GM21786 (cell line): ENCODE results near the gene TRIM66.

Experiments used
- ATAC-seq: cut with Tn5 transposase; IDR thresholded peaks from one replicate; pipeline ENCODE4 v1.9.1; 2021; ENCODE audit not compliant: unreplicated experiment

The TRIM66 gene

DNA sequence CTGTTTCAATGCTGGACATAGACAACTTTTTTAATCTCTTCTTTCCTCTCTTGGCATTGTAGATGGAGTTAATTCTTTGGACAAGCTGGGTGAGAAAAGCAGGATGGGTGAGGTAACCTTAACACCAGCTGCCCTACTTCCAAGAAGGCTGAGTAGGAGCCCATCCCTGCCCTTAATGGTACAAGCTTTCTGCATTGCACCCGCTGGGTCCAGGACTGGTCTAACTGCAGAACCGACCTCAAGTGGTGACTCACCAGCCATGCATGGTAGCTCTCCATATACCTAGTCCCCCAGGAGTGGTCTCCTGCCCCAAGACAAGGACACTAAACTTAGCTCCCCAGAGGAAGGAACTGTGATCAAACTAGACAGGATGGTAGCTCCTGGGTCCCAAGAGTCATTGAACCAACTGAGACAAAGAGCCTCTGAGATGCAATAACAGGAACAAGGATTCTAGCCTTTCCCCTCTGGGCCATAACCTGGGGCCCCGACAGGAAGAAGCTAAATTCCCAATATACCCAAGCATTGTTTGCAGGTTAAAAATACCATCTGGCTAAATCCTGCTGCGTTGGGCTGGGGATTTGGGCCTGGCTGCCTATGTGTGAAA lies 32.3 kb upstream of the TRIM66 start:
- ATAC-seq: no peak

DNA sequence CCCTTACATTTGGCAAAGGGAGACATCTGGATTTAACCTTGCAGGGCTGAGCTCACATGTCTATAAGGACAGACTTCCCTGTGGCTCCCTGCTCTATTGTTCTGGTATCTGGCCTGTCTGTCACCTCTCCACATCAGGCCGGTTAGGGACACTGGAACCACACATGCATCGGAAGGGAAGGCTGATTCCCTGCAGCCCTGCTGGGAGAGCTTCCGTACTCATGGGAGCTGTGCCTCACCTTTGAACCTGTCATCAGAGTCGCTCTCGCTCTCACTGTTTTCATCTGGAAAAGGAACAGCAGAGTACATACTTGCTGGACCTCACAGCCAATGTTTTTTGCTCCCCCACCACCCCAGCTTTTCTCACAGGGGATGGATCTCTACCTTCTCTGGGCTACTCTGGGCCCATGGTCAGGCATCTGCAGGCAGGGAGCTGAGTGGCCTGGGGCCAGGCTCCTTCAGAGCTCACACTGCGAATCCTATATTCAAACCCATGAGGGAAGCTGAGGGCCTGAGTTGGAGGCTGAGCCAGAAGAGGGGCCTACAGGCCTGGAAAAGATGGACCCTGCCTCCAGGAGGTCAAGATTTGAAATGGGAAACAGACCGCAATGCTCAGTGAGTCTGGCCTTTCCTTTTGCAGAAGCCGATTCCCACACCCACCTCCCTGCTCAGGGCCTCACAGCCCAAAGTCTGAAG lies 31.4 kb upstream of the TRIM66 start:
- ATAC-seq: no peak

DNA sequence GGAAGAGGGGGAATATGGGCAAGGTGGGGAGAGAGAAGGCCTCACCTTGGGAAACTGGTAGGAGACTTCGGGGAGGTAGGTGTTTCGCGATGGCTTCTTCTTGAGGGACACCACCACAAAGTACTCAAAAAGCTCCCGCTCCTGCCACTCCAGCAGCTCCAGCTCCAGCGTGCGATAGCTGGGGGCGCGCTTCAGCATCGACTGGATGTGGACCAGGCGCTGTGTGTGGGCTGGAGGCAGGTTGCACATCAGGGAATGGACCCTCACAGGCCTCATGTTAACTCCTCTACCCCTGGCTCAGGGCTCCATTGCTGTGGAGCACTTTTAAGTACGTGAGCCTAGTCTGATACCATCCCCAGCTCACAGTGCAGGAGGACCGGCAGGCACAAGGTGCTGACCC lies 30.0 kb upstream of the TRIM66 start:
- no peak for ATAC-seq

DNA sequence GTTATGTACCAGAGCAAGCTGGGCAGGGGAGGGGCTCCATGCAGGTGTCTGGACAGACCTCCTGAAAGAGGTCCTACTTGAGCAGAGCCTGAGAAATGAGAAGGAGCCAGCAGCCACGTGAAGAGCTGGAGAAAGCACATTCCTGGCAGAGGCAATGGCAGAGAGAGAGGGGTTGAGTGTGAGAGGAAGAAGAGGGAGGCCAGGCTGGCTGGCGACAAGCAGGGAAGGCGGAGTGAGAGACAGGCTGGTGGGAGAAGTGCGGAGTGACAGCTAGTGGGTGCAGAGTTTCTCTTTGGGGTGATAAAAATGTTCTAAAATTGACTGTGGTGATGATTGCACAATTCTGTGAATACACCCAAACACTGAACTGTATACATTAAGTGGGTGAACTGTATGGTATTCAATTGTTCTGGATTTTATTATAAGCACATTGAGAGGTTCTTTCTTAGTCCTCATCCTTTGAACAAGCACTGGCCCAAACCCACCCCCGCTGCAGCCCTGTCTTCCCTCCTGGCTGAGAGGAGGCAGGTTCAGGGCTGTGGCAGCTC lies 29.5 kb upstream of the TRIM66 start:
- ATAC-seq: no peak

DNA sequence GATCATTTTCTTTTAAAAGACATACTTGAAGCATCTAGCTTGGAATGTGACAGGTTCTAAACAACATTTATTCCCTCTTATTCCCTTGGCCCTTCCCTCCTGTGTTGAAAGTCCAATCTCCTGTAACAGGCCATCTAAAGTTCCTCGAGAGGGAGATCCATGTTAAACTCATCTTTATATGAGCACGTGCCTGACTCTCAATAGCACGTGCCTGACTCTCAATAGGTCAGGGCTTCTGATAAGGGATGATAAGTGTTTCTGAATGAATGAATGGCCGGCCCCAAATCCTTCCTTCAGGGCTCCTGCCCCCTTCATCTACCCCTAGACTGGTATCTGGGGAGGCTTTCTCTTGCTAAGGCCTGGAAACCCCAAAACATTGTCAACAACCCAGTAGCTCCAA lies 27.3 kb upstream of the TRIM66 start:
- ATAC-seq: no peak

DNA sequence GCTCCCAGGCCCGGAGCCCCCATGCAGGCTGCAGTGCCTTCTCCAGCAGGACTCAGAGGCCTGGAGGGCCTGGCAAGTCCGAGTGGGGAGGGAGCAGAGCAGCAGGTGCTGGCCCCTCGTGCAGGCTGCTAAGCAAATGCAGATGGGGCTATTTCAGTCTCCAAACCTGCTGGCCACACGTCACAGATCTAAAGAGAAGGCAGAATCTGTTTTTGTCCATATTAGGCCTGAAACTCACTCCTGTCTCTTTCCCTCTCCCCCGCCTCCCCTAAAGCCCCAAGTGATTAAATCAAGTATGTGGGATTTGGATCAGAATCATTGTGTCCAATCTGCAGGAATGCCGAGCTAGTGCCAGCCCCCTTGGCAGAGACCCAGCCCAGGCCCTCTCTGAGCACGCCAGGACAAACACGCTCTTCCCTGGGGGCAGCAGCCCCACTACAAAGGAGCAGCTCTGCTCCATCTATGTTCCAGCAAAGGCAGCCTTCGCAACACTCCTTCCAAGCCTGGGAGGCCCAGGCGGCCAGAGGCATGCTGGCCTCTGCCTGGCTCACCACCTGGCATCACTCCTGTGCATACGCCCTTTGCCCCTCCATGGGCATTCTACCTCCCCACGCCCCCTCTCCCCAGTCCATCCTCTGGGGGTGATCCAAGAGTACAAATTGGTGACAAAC lies 26.7 kb upstream of the TRIM66 start:
- no peak for ATAC-seq

DNA sequence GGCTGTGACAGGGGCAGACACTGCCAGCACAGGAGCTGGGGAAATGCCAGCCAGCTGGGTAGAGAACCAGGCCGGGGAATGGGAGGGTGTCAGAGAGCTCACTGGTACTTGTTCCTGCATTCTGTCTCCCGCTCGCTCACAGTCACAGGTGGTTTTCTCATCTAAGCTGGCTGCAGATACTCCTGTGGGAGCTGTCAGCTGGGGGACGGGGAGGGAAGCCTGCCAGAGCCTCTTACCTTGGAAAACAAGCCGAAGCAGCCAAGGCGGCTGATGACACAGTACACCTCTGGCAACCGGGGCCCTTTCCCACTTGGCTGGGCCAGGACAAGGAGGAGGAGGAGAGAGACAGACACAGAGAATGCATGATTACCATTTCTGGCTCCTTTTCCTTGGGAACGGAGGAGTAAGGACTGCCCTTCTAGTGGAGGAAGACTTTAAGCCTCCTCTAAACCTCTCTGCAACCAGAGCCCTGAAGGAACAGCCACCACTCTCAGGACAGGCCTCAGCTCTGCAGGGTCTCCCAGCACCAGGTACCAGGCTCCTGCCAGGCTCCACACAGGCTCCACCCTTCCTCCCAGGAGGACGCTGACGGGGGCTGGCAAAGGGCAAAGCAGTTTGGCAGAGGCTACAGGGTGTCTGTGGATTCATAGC lies 25.2 kb upstream of the TRIM66 start:
- no peak for ATAC-seq

DNA sequence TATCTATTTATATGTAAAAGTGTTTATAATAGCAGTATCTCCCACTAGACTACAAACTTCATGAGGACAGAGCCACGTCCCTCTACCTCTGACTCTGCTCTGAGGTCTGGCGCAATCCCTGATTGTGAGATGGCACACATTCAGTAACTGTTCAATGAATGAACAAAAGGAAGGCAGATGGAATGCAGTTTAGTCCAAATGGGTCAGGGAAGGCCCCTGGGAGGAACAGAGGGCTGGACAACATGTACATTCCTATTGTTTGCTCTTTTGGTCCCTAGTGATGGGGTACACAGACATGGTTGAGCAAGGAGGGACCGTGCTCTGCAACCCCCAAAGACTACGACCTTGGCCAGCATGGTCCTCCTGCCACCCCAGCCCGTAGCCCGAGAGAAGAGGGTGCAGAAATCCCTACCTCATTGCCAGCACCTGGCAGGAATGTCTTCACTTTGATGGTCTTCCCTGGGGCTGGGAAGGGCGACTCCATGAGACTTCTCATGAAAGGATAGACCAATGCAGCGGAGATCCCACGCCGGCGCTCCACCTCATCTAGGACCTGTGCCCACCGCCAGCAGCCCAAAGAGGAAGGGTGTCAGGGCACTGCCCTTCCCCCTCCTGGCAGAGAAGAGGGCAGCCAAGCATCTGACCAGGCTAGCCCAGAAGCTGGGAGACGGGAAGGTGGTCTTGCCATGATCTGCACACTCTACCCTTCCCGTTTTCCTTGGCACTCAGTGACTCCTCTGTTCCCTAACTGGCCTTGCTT lies 24.4 kb upstream of the TRIM66 start:
- no peak for ATAC-seq

DNA sequence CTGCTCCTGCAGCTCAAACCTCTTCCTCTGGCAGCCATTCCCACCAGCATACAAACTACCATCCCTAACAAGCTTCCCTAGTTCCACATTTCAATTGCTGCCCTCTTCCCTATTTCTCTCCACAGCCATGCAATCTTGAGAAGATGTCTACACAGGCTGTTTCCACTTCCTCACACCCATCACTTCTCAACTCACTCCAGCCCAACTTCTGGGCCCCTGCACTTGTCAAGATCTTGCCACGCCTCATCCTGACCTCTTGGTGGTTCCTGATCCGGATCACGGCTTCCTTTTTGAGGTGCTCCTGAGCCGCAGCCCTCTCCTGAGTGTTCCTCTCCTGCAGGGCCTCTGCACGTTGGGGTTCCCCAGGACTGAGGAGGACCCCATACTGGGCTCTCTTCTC lies 22.7 kb upstream of the TRIM66 start:
- no peak for ATAC-seq

DNA sequence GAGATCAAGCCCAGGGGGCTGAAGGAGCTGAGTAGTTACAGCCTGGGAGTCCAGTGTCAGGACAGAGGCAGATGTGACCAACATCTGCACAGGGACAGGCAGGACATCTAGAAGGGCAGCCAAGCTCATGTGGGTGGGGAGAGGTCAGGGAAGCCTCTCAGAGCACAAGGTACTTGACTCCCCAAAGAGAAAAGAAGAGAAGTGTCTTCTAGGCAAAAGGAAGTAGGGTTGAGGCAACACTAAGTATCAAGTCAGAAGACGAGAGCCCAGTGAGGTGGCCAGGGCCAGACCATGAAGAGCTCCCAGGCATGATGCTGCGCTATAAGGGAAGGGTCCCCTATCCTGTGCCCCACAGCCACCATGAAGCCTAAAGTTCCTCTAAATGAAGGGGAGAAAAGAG lies 21.7 kb upstream of the TRIM66 start:
- no peak for ATAC-seq

DNA sequence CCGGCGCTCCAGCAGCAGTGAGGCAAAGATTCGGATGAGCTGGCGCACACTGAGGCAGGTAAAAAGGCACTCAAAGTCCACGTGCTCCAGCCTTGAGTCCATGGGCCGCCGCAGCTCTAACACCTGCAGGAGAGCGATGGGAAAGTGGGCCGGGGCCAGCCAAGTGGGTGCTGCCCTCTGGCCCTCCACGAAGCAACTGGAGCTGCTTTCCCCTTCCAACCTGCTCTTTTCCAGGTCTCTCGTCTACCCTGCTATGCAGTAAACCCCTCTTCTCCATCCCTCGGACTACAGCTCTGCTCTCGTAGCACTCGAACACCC lies 20.1 kb upstream of the TRIM66 start:
- ATAC-seq: no peak

DNA sequence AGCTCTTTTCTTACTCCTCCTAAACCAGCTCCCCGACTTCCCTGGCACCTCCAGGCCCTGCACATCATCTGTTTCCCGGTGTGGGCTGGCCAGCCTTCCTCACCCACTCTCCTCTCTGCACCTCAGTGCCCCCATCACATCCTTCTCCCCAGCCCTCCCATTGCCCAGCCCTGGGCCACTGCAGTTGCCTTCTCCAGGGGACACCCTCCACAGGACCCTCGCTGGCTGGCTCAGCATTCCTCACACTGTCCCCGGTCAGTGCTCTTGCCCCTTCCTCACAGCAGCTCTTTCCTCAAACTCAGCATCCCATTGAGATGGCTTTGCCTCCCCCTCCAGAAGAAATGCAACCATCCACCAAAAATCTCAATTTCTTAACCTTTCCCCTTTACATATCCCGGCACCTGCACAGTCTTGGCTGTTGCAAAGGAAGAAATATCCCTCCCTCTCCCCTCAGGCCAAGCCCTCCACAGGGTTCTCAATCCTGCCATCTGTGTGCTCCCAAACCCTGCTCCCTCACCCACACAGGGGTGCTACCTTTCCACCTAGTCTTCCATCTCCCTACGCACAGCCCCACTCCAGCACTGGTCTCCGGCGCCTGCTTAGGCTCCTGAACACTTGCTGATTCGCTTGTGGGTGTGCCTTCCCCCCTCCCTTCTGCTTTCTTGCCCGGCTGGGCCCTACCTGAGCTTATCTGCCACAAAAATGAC lies 19.6 kb upstream of the TRIM66 start:
- ATAC-seq: no peak

DNA sequence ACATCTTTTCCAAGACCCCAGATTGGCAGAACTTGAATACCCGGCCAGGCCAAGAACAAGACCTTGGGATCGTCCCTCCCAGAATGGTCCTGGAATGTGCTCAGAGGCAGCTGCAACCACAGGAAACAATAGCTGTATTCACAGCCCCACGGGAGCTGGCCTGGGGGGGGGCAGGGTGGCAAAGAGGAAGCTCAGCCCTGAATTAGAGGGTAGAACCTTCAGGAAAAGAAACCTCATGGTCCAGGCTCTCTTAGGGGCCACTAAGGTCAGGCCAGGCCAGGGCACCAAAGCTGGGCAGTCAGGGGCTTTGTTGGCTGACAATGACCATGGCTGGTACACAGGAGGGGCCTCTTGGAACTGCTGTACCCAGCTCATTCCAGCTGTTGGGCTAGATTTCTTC lies 17.4 kb upstream of the TRIM66 start:
- ATAC-seq: no peak

DNA sequence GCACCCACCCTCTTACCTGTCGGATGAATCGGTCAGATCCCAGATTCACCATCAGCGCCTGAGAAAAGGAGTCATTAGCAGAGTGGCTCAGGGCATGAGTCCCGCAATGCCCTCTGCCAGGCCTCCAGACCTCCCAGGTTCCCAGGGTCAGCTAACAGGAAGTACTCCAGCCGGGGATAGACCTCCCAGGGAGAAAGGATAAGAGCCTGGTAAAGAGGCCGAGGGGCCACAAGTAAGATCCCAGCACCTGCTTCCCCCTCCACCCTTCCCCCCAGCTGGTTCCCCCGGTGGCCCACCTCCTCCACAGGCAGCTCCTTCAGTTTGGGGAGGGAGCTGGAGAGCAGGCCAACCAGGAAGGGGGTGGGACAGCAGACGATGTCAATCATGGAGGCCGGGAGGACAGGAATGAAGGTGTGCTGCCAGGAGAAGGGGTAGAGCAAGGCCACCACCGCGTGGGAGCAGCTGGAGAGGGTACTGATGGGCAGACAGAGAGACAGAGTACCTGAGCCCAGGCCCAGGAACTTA lies 16.5 kb upstream of the TRIM66 start:
- no peak for ATAC-seq

DNA sequence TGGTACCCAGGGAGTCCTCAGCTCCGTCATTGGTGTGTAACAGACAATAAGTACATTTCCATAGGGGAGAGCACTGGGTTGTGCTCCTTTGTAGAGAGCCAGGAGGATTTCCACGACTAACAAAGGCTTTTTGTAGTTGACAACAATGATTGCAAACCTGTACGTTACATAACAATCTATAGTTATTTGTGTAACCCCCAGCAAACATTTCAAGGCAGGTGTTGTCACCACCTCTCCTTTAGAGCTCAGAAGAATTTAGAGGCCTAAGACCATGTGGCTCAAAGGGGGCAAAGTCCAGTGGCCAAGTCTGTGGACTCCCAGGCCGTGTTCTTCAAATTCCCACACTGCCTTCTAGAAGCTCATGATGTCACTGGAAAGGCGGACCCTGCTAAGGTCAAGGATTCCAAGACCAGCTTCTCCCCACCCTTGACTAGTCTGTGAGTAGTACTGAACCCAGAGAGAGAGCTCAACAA lies 15.9 kb upstream of the TRIM66 start:
- no peak for ATAC-seq

DNA sequence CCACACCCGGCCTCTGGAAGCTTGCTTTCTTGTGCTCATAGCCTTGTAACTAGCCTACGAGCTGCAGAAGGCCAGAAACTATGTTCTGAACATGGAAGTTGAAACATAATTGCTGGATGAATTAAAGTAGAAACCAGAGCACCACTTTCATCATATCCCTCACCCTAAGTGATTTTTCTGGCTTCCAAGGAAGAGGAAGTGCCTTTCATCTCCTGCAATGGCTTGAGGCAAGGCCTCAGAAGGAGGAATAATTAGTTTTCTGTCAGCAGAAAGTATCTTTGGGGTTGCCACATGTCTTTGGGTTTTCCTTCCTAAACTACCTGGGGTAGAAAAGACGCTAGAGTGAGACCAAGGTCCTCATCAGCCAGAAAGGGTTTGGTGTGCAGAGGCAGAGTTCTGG lies 14.6 kb upstream of the TRIM66 start:
- no peak for ATAC-seq

DNA sequence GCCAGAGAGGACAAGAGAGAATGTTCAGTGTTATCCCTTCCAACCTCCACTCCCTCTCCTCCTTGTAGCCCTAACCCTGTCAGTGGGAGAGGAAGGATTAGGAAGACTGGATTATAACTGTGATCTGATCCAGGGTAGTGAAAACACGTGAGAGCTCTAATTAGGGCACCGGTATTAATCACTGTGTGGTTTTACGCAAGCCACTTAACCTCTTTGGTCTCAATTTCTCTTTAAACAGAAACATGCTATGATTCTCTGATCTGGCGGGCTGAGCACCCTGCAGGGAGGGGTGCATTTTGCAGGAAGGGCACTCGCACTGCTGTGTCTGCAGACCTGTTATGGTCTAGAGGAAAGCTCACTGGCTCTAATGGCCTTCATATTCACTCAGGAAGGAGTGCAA lies 11.7 kb upstream of the TRIM66 start:
- ATAC-seq: no peak

DNA sequence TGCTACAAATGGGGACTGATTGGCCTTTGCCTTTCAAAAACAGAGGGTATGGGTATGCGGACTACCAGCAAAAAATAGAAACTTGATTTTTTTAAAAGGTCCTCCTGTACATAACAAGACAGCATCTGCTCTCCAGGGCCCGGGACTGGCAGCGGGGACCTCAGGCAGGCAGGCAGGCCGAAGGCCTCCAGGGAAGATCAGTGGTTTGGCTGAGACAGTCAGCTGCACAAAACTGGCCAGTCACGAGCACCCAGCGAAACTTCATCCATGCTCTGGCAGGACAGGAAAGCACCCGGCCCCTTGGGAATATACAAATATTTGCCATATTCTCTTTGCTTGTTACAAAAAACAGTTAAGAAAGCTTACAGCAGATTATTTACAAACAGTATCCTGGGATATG lies 11.1 kb upstream of the TRIM66 start:
- no peak for ATAC-seq

DNA sequence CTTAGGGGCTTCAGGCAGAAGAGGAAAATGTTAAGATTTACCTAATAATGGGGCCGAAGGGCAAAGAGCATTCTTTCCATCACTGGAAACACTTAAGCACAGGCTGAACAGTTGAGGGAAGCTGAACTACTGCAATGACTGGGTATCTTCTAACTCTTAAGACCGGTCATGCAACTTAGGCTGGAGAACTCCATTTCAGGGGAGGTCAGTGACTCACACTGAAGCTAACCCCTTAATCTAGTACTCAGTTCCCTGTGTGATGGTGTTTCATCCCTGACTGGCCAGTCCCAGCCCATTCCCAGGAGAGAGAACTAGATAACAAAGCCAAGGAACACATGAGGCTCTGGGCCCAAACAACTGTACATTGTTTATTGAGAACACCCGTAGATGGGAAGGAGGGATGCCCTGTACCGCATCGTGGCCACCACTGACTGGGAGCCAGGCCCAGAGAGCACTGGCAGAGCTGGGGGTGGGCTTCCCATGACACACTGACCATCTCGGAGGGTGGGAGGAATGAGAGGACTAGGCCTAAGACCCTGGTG lies 10.6 kb upstream of the TRIM66 start:
- ATAC-seq: no peak

DNA sequence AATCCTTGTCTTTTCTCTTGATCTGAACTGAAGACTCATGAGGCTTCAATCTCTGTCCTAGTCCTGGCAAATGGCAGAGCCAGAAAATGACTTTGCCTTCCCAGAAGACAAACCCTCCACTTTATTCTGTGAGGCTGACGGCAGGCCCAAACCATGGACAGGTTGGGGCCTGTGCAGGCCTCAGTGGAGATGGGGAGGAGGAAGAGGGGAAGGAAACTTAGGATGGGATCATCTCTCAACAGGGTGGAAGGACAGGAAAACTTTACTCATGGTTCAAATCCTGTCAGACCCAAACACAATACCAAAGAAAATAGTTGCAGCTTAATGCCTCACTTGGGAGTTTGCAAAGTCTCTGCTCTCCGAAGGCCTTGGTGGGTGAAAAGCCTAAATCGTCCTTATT lies 10.0 kb upstream of the TRIM66 start:
- no peak for ATAC-seq
